ENCODE data around the gene GGCT.

The GGCT gene

DNA sequence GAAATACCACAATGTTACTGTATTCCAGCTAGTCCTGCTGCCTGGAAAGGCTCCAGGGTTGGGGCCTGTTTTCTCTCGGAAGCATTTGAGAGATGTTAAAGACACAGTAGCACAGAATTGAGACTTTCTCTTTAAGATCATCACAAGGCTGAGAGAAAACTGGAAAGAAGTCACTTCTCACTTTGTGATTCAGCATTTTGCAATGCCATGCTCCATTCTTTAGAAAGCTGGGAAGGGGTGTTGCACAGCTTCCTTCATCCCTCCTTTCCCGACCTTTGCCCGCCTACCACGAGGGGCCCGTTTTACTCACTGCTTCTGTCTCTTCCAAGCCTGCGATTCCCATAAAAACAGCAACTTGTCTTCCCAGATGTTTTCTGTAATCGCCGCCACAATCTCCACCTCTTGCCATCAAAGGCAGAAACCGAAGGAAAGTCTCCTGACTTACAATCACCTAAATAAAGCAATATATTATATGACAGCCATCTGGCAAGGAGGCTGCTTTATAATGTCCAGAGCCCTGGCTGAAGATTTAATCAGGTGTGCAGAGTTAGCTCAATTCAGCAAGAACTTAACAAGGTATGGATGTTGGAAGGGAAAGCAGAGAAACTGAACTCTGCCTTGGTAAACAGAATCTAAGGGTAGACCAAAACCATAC is 44.9 kb downstream of the GGCT start:
- no peak for DNase-seq

DNA sequence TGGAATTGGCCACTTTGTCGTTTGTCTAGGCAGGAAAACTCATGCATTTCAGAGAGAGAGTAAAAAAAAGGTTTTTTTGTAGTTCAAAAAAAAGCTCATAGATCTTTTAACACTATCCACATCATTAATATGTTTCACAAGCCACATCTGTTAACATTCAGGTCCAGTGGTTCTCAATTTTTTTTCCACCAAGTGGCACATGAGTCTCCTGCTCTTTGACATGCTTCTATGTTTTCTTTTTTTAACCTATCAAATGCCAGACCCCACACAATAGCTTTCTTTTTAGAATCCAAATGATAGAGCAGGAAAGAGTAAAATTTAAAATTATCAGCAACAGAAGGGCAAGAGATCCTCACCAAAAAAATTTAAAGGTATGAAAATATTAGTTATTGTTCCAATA is 46.3 kb downstream of the GGCT start:
- no peak for DNase-seq

GRCh38 chr7:30453921-30454320 is 50.7 kb downstream of the GGCT start:
- DNase-seq: no peak

GRCh38 chr7:30453016-30453415 is 51.6 kb downstream of the GGCT start:
- no peak for DNase-seq

DNA sequence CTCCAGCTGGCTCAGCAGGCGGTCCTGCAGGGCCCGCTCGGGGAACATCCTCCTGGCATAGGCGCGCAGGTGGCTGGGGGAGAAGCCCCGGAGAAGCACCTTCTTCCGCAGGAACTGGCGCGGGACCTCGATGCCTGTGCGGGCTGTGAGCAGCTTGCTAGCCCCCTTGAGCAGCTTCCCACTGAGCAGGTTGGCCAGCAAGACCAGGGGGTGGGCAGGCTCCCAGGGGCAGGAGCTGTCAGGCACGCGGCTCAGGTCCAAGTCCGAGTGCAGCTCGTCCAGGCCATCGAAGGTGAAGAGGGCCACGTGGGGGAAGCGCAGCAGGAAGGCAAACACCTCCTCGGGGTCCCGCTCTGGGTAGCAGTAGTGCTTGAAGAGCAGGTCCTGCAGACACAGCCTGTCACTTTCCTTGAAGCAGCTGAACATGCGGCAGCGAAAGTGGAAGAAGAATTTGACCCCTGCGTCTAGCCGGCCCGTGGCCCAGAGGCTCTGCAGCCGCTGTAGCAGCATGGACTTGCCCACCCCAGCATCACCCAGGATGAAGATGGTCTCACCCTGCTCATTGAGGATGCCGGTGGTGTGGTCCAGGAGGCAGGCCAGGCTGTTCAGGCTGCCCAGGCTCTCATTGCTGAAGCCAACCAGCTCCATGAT is 52.2 kb downstream of the GGCT start:
- DNase-seq: no peak

DNA sequence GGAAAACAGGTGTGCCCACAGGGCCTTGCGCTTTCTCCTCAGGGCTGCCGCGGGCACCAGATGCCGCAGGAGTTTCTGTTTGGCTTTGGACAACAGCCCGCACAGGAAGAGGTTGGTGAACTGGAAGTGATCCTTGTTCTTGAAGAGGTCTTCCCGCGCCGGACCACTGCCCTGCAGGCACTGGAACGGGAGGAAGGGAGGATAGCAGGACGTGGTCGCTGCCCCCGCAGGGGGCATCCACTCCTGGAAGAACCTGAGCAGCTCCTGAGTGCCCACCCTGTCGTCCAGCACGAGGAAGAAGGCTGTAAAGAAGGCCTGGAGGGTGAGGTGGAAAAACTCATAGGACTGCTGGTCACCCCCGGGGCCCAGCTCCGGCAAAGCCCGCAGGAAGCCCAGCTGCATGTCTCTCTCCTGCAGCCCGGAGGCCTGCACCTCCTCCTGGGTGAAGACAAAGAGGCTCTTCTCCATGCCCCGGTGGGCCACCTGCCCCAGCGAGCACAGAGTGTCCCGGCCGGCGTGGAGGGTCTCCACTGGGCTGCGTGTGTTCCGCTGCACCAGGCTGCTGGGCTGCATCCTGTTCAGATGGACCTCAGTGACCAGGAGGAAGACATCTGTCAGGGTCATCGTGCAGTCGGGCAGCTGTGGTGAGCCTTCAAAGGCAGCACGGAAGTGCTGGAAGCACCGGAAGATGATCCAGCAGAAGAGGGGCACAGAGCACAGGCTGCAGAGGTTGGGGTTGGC is 52.9 kb downstream of the GGCT start:
- no peak for DNase-seq

GRCh38 chr7:30450983-30451497 is 53.6 kb downstream of the GGCT start:
- DNase-seq: no peak

GRCh38 chr7:30450240-30450982 is 54.2 kb downstream of the GGCT start:
- no peak for DNase-seq

DNA sequence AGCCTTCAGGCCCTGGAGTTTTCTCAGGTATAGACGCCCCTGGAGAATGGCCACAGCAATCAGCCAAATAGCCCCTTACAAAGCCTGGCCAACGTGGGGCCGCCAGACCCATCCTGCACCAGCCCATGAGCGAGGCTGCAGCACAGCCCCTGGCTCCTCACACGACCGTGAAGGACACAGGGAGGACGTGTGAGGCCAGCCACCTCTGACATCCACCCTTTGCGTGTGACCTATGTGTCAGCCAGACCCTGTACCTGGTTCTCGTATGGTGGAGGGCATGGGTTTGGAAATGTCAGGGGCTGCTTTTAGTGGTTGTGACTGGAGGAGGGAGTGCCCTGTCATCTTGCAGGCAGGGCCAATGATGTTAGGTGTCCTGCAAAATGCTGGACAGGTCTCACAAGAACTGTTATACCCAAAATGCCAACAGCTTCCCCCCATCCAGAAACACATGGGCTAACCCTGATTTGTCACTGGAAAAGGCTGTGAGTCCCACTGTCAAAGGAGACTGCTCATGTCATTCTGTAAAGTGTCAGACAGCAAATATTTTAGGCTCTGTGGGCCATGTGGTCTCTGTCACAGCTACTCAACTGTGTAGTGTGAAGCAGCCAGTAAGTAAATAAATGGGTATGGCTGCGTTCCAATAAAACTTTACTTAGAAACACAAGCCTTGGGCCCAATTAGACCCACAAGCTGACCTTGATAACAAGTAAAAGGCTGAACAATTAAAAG is 56.0 kb downstream of the GGCT start:
- DNase-seq: no peak

DNA sequence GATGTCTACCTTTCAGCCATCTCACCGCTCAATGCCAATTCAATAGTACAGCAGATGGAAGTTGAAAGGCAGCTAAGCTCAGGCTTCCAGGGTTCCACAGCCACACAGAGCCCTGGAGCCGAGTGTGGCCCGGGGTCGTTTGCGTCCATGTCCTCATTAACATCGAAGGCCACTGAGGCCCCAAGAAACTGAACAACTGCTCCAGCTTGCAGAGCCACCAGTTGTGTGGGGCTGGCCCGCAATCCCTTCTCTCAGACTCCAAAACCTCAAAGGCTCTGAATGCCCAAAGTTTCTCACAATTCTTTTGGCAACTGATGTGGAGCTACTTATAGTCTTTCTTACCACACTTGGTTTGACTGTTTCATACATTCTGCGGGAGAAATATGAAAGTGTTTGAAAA is 57.2 kb downstream of the GGCT start:
- DNase-seq: no peak

Data from NCI-H1930 (cell line).